ENCODE results near the gene HTRA3. TPM values are rescaled to one million over a fixed set of nuclear protein-coding genes. Genes with fewer than 3 reads are reported as not detected.

Gene HTRA3
- total and polyA plus RNA-seq, 4 donors = 0.36 to 1.2 (median 1.1) TPM

DNA sequence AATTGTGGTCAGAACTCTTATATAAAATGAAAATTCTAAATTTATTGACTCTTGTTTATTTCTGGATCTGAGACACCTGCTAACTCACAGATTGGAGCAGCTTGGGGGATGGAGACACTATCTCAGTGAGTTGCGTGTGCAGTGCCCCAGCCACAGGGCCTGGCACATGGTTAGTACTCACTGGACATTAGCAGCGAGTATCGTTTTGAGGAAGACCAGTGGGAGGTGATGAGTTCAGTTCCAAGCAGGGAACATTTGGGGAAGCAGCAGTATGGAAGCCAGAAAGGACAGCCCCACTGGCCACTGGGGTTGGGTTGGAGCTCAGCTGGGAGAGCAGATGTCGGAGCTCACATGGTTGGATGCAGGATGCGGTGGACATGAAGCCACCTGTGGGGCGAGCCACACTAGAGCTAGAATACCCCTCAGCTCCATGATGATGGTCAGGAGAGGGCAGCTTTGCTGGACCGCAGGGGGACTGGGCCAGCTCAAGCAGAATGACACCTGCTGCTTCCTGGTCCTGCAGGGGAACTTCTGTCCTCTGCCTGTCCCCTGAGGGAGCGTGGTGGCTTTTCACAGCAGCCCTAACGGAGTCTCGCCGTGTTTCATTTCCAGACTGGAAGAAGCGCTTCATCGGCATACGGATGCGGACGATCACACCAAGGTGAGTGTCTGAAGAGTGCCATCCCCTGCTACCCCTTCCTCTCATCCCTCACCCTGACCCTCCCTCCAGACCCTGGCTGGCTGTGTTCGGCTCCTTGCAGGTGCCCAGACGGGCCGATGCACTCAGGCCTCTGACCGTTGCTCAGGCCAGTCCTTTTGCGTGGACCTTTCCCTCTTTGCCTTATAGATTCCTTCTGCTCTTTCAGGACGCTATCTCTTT is 32.5 kb downstream of the HTRA3 start:
- Histone ChIP-seq H3K4me1 (ENCODE audit: control insufficient read depth in 4 of 4, insufficient read depth in 4 of 4, low read length in 3 of 4) (no peaks in the 10 kb centered on the region), H3K36me3 (ENCODE audit: control insufficient read depth in 4 of 4, insufficient read depth in 3 of 4, low read depth in 1 of 4, low read length in 3 of 4) (no peaks in the 10 kb centered on the region), H3K9ac (ENCODE audit: low read depth in 1 of 2, low read length in 2 of 2) (no peak overlapping the region), H3K4me3 (ENCODE audit: low read depth in 1 of 3, low read length in 3 of 3) (no peak overlapping the region), H3K27ac (ENCODE audit: low read depth in 1 of 2, low read length in 2 of 2) (no peak overlapping the region), H3K27me3 (ENCODE audit: control insufficient read depth in 4 of 4, insufficient read depth in 4 of 4, low read length in 3 of 4) (peaks cover 0 to under 1% (median 0%) of the 10 kb centered on the region in 4 donors), H3K9me3 (ENCODE audit: control insufficient read depth in 4 of 4, low read length in 3 of 4) (no peaks in the 10 kb centered on the region)
- no peak for DNase-seq (ENCODE audit: low spot score)
- no peak for TF ChIP-seq FOXA1 (IDR thresholded peaks at IDR 0.05)
- no peak for TF ChIP-seq ATF3 (IDR thresholded peaks at IDR 0.05)
- TF ChIP-seq GABPA (IDR thresholded peaks at IDR 0.05 in 1 of 2, conservative IDR thresholded peaks at IDR 0.05 in 1 of 2) = no peak
- no peak for TF ChIP-seq EGR1 (IDR thresholded peaks at IDR 0.05; ENCODE audit: low read depth in 2 of 2)
- TF ChIP-seq, protein P1, sequence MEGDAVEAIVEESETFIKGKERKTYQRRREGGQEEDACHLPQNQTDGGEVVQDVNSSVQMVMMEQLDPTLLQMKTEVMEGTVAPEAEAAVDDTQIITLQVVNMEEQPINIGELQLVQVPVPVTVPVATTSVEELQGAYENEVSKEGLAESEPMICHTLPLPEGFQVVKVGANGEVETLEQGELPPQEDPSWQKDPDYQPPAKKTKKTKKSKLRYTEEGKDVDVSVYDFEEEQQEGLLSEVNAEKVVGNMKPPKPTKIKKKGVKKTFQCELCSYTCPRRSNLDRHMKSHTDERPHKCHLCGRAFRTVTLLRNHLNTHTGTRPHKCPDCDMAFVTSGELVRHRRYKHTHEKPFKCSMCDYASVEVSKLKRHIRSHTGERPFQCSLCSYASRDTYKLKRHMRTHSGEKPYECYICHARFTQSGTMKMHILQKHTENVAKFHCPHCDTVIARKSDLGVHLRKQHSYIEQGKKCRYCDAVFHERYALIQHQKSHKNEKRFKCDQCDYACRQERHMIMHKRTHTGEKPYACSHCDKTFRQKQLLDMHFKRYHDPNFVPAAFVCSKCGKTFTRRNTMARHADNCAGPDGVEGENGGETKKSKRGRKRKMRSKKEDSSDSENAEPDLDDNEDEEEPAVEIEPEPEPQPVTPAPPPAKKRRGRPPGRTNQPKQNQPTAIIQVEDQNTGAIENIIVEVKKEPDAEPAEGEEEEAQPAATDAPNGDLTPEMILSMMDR (IDR thresholded peaks at IDR 0.05; ENCODE audit: low read depth, low read length, missing input control) = no peak
- TF ChIP-seq SP1 (IDR thresholded peaks at IDR 0.05) = no peak
- TF ChIP-seq TAF1 (conservative IDR thresholded peaks at IDR 0.05) = no peak
- no peak for TF ChIP-seq HNF4G (IDR thresholded peaks at IDR 0.05)
- TF ChIP-seq JUND (IDR thresholded peaks at IDR 0.05) = no peak
- no peak for TF ChIP-seq NR2F2 (IDR thresholded peaks at IDR 0.05)
- 93% methylated on average over 22 of the region's 22 CpGs for WGBS

- H3K27me3 ChIP-seq (ENCODE audit: control insufficient read depth in 4 of 4, insufficient read depth in 4 of 4, low read length in 3 of 4) = peaks cover 0 to 3% (median 0%) of the 10 kb centered on the region in 4 donors
- no peaks in the 10 kb centered on the region for H3K36me3 ChIP-seq (ENCODE audit: control insufficient read depth in 4 of 4, insufficient read depth in 3 of 4, low read depth in 1 of 4, low read length in 3 of 4)
- no peak overlapping the region for H3K27ac ChIP-seq (ENCODE audit: low read depth in 1 of 2, low read length in 2 of 2)
- H3K4me1 ChIP-seq (ENCODE audit: control insufficient read depth in 4 of 4, insufficient read depth in 4 of 4, low read length in 3 of 4) = no peaks in the 10 kb centered on the region
- no peak overlapping the region for H3K9ac ChIP-seq (ENCODE audit: low read depth in 1 of 2, low read length in 2 of 2)
- no peak overlapping the region for H3K4me3 ChIP-seq (ENCODE audit: low read depth in 1 of 3, low read length in 3 of 3)
- DNase-seq (ENCODE audit: low spot score) = no peak
- 78% methylated on average over 4 of the region's 4 CpGs for WGBS
- no peaks in the 10 kb centered on the region for H3K9me3 ChIP-seq (ENCODE audit: control insufficient read depth in 4 of 4, low read length in 3 of 4)
- TF ChIP-seq, protein P2, sequence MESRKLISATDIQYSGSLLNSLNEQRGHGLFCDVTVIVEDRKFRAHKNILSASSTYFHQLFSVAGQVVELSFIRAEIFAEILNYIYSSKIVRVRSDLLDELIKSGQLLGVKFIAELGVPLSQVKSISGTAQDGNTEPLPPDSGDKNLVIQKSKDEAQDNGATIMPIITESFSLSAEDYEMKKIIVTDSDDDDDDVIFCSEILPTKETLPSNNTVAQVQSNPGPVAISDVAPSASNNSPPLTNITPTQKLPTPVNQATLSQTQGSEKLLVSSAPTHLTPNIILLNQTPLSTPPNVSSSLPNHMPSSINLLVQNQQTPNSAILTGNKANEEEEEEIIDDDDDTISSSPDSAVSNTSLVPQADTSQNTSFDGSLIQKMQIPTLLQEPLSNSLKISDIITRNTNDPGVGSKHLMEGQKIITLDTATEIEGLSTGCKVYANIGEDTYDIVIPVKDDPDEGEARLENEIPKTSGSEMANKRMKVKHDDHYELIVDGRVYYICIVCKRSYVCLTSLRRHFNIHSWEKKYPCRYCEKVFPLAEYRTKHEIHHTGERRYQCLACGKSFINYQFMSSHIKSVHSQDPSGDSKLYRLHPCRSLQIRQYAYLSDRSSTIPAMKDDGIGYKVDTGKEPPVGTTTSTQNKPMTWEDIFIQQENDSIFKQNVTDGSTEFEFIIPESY (IDR thresholded peaks at IDR 0.05) = no peak
- TF ChIP-seq MAX (IDR thresholded peaks at IDR 0.05) (no peak), JUND (IDR thresholded peaks at IDR 0.05) (no peak)
Measured at GRCh38 chr4:8303081-8303480, 33.5 kb downstream of the HTRA3 start.

Measured in liver (tissue), 9 donors.